ENCODE measurements around the gene HIVEP1. TPM values are rescaled to one million over a fixed set of nuclear protein-coding genes. Genes with fewer than 3 reads are reported as not detected.

Gene HIVEP1
- total RNA-seq, 1 experiment from 2014 or later = 16.7 TPM

DNA sequence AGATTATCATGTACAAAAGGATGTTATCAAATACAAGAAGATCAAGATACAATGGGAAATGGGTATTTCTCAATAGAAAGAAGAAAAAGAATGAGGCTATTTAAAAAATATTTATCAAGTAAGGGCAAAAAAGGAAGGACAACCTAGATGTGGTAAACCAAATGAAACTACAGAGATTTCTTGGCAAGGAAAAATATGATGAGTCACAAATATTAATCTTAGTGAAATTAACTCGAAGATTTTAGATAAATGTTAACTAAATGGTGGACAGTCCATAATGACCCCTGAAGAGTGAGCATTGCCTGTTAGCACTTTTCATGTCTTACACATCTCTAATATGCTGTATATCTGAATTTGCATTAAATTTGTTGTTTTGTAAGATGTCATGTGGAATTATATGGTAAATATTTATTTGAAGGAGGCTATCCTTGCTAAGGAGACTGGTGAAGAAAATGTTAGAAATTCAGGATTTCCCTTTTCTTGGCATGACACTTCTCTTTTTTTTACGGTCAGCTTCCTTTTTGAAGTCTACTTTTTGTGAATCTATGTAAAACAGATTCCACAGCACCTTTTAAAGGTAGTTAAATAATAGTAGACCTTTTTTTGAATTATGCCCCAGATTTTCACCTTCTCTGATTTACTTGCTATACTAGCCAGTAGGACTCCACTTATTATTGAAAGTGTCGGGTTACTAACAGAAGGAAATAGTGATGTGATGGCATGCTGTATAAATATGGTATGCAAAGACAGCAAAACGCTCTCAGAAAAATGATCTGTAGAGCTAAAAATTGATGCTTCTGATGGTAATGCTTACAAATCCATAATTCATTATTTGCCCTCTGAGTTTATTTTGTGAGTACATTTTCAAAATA is 120.5 kb downstream of the HIVEP1 start:
- Histone ChIP-seq H3K36me3 (ENCODE audit: control insufficient read depth, insufficient read depth, low read length) (no peaks in the 10 kb centered on the region), H3K4me3 (ENCODE audit: low read depth in 2 of 2, low read length in 2 of 2) (no peak overlapping the region), H3K4me1 (ENCODE audit: control insufficient read depth, insufficient read depth, low read length) (0 out of 2 replicates have a peak, but pooled peaks cover 4% of the 10 kb centered on the region), H3K27me3 (ENCODE audit: control insufficient read depth, insufficient read depth, low read length) (no peaks in the 10 kb centered on the region), H3K9me3 (ENCODE audit: control insufficient read depth, insufficient read depth, low read depth, low read length) (no peaks in the 10 kb centered on the region), H3K27ac (ENCODE audit: low read length) (no peak overlapping the region)
- intact Hi-C loops (cut with micrococcal nuclease; ENCODE audit: unreplicated experiment) (no loop called here), in situ Hi-C loops (cut with HindIII; ENCODE audit: low pct_unique_long_range_greater_than_20kb, low sequenced_read_pairs) (no loop called here)
- TF ChIP-seq, protein P1, sequence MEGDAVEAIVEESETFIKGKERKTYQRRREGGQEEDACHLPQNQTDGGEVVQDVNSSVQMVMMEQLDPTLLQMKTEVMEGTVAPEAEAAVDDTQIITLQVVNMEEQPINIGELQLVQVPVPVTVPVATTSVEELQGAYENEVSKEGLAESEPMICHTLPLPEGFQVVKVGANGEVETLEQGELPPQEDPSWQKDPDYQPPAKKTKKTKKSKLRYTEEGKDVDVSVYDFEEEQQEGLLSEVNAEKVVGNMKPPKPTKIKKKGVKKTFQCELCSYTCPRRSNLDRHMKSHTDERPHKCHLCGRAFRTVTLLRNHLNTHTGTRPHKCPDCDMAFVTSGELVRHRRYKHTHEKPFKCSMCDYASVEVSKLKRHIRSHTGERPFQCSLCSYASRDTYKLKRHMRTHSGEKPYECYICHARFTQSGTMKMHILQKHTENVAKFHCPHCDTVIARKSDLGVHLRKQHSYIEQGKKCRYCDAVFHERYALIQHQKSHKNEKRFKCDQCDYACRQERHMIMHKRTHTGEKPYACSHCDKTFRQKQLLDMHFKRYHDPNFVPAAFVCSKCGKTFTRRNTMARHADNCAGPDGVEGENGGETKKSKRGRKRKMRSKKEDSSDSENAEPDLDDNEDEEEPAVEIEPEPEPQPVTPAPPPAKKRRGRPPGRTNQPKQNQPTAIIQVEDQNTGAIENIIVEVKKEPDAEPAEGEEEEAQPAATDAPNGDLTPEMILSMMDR (IDR thresholded peaks at IDR 0.05) = no peak
- TF ChIP-seq POLR2AphosphoS5 (IDR thresholded peaks at IDR 0.05; ENCODE audit: low read depth, low read length) (no peak), TCF7L2 (IDR thresholded peaks at IDR 0.05; ENCODE audit: low read depth, low read length) (no peak), SIN3A (IDR thresholded peaks at IDR 0.05; ENCODE audit: borderline replicate concordance, insufficient read depth, low read depth, low read length) (no peak)
- TF ChIP-seq, protein P2, sequence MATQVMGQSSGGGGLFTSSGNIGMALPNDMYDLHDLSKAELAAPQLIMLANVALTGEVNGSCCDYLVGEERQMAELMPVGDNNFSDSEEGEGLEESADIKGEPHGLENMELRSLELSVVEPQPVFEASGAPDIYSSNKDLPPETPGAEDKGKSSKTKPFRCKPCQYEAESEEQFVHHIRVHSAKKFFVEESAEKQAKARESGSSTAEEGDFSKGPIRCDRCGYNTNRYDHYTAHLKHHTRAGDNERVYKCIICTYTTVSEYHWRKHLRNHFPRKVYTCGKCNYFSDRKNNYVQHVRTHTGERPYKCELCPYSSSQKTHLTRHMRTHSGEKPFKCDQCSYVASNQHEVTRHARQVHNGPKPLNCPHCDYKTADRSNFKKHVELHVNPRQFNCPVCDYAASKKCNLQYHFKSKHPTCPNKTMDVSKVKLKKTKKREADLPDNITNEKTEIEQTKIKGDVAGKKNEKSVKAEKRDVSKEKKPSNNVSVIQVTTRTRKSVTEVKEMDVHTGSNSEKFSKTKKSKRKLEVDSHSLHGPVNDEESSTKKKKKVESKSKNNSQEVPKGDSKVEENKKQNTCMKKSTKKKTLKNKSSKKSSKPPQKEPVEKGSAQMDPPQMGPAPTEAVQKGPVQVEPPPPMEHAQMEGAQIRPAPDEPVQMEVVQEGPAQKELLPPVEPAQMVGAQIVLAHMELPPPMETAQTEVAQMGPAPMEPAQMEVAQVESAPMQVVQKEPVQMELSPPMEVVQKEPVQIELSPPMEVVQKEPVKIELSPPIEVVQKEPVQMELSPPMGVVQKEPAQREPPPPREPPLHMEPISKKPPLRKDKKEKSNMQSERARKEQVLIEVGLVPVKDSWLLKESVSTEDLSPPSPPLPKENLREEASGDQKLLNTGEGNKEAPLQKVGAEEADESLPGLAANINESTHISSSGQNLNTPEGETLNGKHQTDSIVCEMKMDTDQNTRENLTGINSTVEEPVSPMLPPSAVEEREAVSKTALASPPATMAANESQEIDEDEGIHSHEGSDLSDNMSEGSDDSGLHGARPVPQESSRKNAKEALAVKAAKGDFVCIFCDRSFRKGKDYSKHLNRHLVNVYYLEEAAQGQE (IDR thresholded peaks at IDR 0.05; ENCODE audit: insufficient read depth in 1 of 2, low read depth in 2 of 2, low read length in 1 of 2) = no peak
- BruUV-seq (replicated peaks) = no TSS peak
- CTCF ChIA-PET = no interaction called here
- ATAC-seq (no peak), DNase-seq (ENCODE audit: low read depth, low spot score) (no peak)
- POLR2A ChIA-PET = no interaction called here

DNA sequence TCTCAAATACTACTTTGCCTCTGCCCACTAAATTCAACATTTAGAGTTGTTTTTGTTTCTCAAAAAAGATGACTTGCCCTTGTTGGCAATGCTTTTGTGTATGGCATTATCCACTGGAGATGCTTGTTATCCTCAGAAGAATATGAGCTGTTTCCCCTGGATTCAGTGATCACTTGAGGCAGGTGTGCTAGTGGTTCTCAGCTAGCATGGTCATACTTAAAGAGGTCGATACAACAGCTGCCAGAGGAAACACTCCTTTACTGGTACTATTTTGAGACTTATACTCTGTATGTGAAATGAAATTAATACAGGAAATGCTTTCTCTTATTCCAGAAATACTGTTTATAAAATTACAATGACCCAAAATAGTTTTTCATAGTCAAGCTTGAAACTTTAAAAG is 122.5 kb downstream of the HIVEP1 start:
- BruUV-seq (replicated peaks) = no TSS peak

More for the DNA sequence above, 122.5 kb downstream of the HIVEP1 start:
- in situ Hi-C loops (cut with HindIII; ENCODE audit: low pct_unique_long_range_greater_than_20kb, low sequenced_read_pairs) (no loop called here), intact Hi-C loops (cut with micrococcal nuclease; ENCODE audit: unreplicated experiment) (no loop called here)
- H3K27me3 ChIP-seq (ENCODE audit: control insufficient read depth, insufficient read depth, low read length) = no peaks in the 10 kb centered on the region
- DNase-seq (ENCODE audit: low read depth, low spot score) = no peak
- no peak for ATAC-seq
- no peaks in the 10 kb centered on the region for H3K9me3 ChIP-seq (ENCODE audit: control insufficient read depth, insufficient read depth, low read depth, low read length)
- ChIA-PET POLR2A (no interaction called here), CTCF (no interaction called here)
- H3K4me3 ChIP-seq (ENCODE audit: low read depth in 2 of 2, low read length in 2 of 2) = no peak overlapping the region
- no peak overlapping the region for H3K27ac ChIP-seq (ENCODE audit: low read length)
- H3K36me3 ChIP-seq (ENCODE audit: control insufficient read depth, insufficient read depth, low read length) = no peaks in the 10 kb centered on the region
- 0 out of 2 replicates have a peak, but pooled peaks cover 4% of the 10 kb centered on the region for H3K4me1 ChIP-seq (ENCODE audit: control insufficient read depth, insufficient read depth, low read length)
- TF ChIP-seq TCF7L2 (IDR thresholded peaks at IDR 0.05; ENCODE audit: low read depth, low read length) (no peak), SIN3A (IDR thresholded peaks at IDR 0.05; ENCODE audit: borderline replicate concordance, insufficient read depth, low read depth, low read length) (no peak), POLR2AphosphoS5 (IDR thresholded peaks at IDR 0.05; ENCODE audit: low read depth, low read length) (no peak)
- TF ChIP-seq, protein P1 (IDR thresholded peaks at IDR 0.05) = no peak
- TF ChIP-seq, protein P2 (IDR thresholded peaks at IDR 0.05; ENCODE audit: insufficient read depth in 1 of 2, low read depth in 2 of 2, low read length in 1 of 2) = no peak

Measured in Panc1 (cell line).